VCaP (cell line): ENCODE results near the gene AFMID.

ENCODE experiments used
- H3K27ac ChIP-seq: fragments of 450-650 bp; 2 replicates; pipeline ENCODE4 v1.5.1; 2017
- TF ChIP-seq, protein P1 (sequence below): fragments of 450-650 bp; conservative IDR thresholded peaks from 2 replicates; pipeline ENCODE4 v1.5.1; 2017; ENCODE audit warnings: mild to moderate bottlenecking, moderate library complexity

Gene AFMID

DNA sequence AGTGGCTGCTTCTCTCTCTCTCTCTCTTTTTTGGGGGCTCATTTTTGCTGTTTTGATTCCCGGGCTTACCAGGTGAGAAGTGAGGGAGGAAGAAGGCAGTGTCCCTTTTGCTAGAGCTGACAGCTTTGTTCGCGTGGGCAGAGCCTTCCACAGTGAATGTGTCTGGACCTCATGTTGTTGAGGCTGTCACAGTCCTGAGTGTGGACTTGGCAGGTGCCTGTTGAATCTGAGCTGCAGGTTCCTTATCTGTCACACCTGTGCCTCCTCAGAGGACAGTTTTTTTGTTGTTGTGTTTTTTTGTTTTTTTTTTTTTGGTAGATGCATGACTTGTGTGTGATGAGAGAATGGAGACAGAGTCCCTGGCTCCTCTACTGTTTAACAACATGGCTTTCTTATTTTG, 36.6 kb downstream of the AFMID start:
- TF ChIP-seq, protein P1, sequence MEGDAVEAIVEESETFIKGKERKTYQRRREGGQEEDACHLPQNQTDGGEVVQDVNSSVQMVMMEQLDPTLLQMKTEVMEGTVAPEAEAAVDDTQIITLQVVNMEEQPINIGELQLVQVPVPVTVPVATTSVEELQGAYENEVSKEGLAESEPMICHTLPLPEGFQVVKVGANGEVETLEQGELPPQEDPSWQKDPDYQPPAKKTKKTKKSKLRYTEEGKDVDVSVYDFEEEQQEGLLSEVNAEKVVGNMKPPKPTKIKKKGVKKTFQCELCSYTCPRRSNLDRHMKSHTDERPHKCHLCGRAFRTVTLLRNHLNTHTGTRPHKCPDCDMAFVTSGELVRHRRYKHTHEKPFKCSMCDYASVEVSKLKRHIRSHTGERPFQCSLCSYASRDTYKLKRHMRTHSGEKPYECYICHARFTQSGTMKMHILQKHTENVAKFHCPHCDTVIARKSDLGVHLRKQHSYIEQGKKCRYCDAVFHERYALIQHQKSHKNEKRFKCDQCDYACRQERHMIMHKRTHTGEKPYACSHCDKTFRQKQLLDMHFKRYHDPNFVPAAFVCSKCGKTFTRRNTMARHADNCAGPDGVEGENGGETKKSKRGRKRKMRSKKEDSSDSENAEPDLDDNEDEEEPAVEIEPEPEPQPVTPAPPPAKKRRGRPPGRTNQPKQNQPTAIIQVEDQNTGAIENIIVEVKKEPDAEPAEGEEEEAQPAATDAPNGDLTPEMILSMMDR = no peak
- peak overlapping the region; percentile 72 for H3K27ac ChIP-seq

- TF ChIP-seq, protein P1 = no peak
- H3K27ac ChIP-seq = peak overlapping the region; percentile 72
Measured at GRCh38 chr17:78224231-78225087, 37.3 kb downstream of the AFMID start.

GRCh38 chr17:78225088-78225865, 38.1 kb downstream of the AFMID start:
- peak overlapping the region; percentile 72 for H3K27ac ChIP-seq
- TF ChIP-seq, protein P1 = no peak

DNA sequence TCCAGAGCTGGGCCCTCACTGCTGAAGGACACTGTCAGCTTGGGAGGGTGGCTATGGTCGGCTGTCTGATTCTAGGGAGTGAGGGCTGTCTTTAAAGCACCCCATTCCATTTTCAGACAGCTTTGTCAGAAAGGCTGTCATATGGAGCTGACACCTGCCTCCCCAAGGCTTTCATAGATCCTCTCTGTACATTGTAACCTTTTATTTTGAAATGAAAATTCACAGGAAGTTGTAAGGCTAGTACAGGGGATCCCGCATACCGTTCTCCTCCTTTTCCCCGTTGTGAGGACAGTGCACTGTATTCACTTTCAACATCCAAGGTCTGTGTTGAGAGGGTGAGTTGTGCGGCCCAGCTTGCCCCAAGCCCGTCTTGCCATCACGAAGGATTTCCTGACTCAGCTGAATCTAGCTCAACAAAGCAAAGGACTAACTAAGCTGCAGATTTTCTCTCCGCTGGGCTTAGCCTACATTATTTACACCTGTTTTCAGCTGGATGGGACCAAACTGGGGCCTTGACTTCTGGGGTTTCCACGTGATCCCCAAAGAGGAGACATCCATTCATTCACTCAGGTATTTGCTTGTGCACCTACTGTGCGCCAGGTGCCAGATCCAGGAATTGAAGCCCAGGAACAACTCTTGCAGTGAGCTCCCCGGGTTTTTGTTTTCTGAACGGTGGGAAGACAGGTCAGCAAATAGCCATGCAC, 39.0 kb downstream of the AFMID start:
- peak overlapping the region; percentile 72 for H3K27ac ChIP-seq
- TF ChIP-seq, protein P1 = no peak

- H3K27ac ChIP-seq = peak overlapping the region; percentile 72
- TF ChIP-seq, protein P1 = no peak
Measured at GRCh38 chr17:78226759-78227454, 39.7 kb downstream of the AFMID start.

DNA sequence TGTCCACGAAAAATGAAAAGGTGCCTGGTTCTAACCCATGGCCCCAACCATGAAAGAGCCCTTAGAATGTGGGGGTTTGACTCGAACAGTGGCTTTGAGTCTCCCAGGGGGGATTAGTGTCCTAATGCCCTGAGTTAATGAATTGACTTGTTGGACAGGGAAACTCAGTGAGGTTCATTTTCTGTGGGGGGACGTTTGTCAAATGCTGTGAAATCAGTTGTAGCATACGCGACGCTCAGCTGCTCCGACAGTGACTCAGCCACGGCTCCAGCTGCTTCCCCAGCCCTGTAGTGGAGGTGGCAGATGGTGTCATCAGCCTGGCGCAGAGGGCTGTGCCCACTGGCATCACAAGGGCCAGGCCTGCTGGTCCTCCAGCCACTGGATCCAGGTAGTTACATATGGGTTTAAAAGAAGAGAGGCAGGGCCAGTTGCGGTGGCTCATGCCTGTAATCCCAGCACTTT, 40.3 kb downstream of the AFMID start:
- H3K27ac ChIP-seq = peak overlapping the region; percentile 72
- TF ChIP-seq, protein P1 = no peak
